Measurements from ENCODE around the gene STAG1. TPM values are rescaled to one million over a fixed set of nuclear protein-coding genes. Genes with fewer than 3 reads are reported as not detected.

The STAG1 gene
- total and polyA plus RNA-seq, 2 experiments from 2014 or later, result 9.0 to 21.9 TPM

DNA sequence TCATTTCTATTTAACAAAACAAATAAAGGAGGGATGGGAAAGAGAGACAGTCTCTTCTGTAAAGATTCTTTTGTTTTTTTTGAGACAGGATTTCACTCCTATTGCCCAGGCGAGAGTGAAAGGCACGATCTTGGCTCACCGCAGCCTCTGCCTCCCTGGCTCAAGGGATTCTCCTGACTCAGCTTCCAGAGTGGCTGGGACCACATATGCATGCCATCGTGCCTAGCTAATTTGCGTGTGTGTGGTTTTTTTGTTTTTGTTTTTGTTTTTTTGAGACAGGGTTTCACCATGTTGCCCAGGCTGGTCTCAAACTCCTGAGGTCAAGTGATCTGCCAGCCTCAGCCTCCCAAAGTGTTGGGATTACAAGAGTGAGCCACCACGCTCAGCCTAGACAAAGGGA is 23.3 kb downstream of the STAG1 start:
- H3K4me1 ChIP-seq (ENCODE audit: insufficient read depth), result peaks cover 19% of the 10 kb centered on the region
- H3K4me3 Mint-ChIP-seq, result no peak overlapping the region
- peaks cover 97% of the 10 kb centered on the region for H3K79me2 ChIP-seq (replicated peaks; ENCODE audit: insufficient read depth)
- peaks cover 9% of the 10 kb centered on the region; the same call in 2 of the 3 replicates for H3K9me3 Mint-ChIP-seq
- H3K36me3 ChIP-seq (ENCODE audit: insufficient read depth), result no peaks in the 10 kb centered on the region
- no peak overlapping the region for H3K4me3 ChIP-seq
- H3K4me2 ChIP-seq, result peak overlapping the region; percentile 47; the same call in 1 of the 2 replicates
- no peaks in the 10 kb centered on the region for H3K27me3 ChIP-seq (ENCODE audit: insufficient read depth)
- peaks cover 34% of the 10 kb centered on the region for H3K4me1 Mint-ChIP-seq
- peaks cover 9% of the 10 kb centered on the region; the same call in 2 of the 3 replicates for H3K36me3 Mint-ChIP-seq (ENCODE audit: low read depth)
- no peaks in the 10 kb centered on the region for H3K9me2 ChIP-seq (ENCODE audit: insufficient read depth)
- no peak overlapping the region for H3K27ac Mint-ChIP-seq
- DNase-seq (ENCODE audit: low spot score), result peak; percentile 44
- no peaks in the 10 kb centered on the region for H3F3A ChIP-seq (replicated peaks; ENCODE audit: low read depth)
- H4K20me1 ChIP-seq (replicated peaks; ENCODE audit: insufficient read depth), result peaks cover 9% of the 10 kb centered on the region; the same call in 1 of the 2 replicates
- TF ChIP-seq CREB1 (CRISPR knock-in tag; IDR thresholded peaks at IDR 0.05; ENCODE audit: low read depth) (no peak), STAT1 (IDR thresholded peaks at IDR 0.05; ENCODE audit: unreplicated experiment) (no peak), JUNB (IDR thresholded peaks at IDR 0.05; ENCODE audit: unreplicated experiment) (no peak), EZH2 (IDR thresholded peaks at IDR 0.05; ENCODE audit: low read depth, unreplicated experiment) (no peak), ZNF331 (CRISPR knock-in tag; IDR thresholded peaks at IDR 0.05; ENCODE audit: low read depth) (no peak), NANOG (IDR thresholded peaks at IDR 0.05; ENCODE audit: borderline replicate concordance) (no peak), ZNF462 (CRISPR knock-in tag; IDR thresholded peaks at IDR 0.05) (no peak), ZNF114 (CRISPR knock-in tag; IDR thresholded peaks at IDR 0.05) (no peak), POLR2AphosphoS5 (IDR thresholded peaks at IDR 0.05; ENCODE audit: low read depth) (no peak), EZH2phosphoT487 (IDR thresholded peaks at IDR 0.05; ENCODE audit: unreplicated experiment) (no peak)
- TF ChIP-seq, protein P1, sequence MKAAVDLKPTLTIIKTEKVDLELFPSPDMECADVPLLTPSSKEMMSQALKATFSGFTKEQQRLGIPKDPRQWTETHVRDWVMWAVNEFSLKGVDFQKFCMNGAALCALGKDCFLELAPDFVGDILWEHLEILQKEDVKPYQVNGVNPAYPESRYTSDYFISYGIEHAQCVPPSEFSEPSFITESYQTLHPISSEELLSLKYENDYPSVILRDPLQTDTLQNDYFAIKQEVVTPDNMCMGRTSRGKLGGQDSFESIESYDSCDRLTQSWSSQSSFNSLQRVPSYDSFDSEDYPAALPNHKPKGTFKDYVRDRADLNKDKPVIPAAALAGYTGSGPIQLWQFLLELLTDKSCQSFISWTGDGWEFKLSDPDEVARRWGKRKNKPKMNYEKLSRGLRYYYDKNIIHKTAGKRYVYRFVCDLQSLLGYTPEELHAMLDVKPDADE (IDR thresholded peaks at IDR 0.05), result no peak
- TF ChIP-seq, protein P2, sequence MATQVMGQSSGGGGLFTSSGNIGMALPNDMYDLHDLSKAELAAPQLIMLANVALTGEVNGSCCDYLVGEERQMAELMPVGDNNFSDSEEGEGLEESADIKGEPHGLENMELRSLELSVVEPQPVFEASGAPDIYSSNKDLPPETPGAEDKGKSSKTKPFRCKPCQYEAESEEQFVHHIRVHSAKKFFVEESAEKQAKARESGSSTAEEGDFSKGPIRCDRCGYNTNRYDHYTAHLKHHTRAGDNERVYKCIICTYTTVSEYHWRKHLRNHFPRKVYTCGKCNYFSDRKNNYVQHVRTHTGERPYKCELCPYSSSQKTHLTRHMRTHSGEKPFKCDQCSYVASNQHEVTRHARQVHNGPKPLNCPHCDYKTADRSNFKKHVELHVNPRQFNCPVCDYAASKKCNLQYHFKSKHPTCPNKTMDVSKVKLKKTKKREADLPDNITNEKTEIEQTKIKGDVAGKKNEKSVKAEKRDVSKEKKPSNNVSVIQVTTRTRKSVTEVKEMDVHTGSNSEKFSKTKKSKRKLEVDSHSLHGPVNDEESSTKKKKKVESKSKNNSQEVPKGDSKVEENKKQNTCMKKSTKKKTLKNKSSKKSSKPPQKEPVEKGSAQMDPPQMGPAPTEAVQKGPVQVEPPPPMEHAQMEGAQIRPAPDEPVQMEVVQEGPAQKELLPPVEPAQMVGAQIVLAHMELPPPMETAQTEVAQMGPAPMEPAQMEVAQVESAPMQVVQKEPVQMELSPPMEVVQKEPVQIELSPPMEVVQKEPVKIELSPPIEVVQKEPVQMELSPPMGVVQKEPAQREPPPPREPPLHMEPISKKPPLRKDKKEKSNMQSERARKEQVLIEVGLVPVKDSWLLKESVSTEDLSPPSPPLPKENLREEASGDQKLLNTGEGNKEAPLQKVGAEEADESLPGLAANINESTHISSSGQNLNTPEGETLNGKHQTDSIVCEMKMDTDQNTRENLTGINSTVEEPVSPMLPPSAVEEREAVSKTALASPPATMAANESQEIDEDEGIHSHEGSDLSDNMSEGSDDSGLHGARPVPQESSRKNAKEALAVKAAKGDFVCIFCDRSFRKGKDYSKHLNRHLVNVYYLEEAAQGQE (IDR thresholded peaks at IDR 0.05; ENCODE audit: unreplicated experiment), result no peak
- TF ChIP-seq, protein P3, sequence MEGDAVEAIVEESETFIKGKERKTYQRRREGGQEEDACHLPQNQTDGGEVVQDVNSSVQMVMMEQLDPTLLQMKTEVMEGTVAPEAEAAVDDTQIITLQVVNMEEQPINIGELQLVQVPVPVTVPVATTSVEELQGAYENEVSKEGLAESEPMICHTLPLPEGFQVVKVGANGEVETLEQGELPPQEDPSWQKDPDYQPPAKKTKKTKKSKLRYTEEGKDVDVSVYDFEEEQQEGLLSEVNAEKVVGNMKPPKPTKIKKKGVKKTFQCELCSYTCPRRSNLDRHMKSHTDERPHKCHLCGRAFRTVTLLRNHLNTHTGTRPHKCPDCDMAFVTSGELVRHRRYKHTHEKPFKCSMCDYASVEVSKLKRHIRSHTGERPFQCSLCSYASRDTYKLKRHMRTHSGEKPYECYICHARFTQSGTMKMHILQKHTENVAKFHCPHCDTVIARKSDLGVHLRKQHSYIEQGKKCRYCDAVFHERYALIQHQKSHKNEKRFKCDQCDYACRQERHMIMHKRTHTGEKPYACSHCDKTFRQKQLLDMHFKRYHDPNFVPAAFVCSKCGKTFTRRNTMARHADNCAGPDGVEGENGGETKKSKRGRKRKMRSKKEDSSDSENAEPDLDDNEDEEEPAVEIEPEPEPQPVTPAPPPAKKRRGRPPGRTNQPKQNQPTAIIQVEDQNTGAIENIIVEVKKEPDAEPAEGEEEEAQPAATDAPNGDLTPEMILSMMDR (conservative IDR thresholded peaks at IDR 0.05; ENCODE audit: low read depth in 2 of 2), result no peak
- no peaks in the 10 kb centered on the region for H3K27me3 Mint-ChIP-seq (ENCODE audit: insufficient read depth, low read depth, poor library complexity)
- peak; percentile 80 for ATAC-seq
- H3K27ac ChIP-seq (ENCODE audit: low read depth), result peak overlapping the region; percentile 72
- no peak overlapping the region for H2AFZ ChIP-seq
